ENCODE data around the gene RAB8B.
"Not testable (repeated sequence)": the region's sequence is repeated elsewhere in the genome, so short reads cannot be mapped to it uniquely, and the experiment has no call there.

RAB8B gene

GRCh38 chr15:63186065-63186464 is 3.3 kb upstream of the RAB8B start:
- DNase-seq = no peak

- DNase-seq = no peak
Observed at GRCh38 chr15:63187589-63188226, 1.7 kb upstream of the RAB8B start.

- no peak for DNase-seq
Observed at GRCh38 chr15:63188247-63188925, 1.0 kb upstream of the RAB8B start.

- no peak for DNase-seq
Observed at GRCh38 chr15:63189941-63190768, 749 bp downstream of the RAB8B start.

- no peak for DNase-seq
Observed at GRCh38 chr15:63190769-63191649, 1.6 kb downstream of the RAB8B start.

- no peak for DNase-seq
Observed at GRCh38 chr15:63191895-63192618, 2.7 kb downstream of the RAB8B start.

GRCh38 chr15:63192619-63193206 is 3.3 kb downstream of the RAB8B start:
- no peak for DNase-seq

- DNase-seq = no peak
Observed at GRCh38 chr15:63194302-63194701, 4.9 kb downstream of the RAB8B start.

- DNase-seq = no peak
Observed at GRCh38 chr15:63194880-63195568, 5.6 kb downstream of the RAB8B start.

GRCh38 chr15:63195569-63196015 is 6.2 kb downstream of the RAB8B start:
- no peak for DNase-seq

GRCh38 chr15:63196842-63197241 is 7.4 kb downstream of the RAB8B start:
- no peak for DNase-seq

GRCh38 chr15:63197626-63198025 is 8.2 kb downstream of the RAB8B start:
- no peak for DNase-seq

GRCh38 chr15:63198371-63199250 is 9.2 kb downstream of the RAB8B start:
- no peak for DNase-seq

GRCh38 chr15:63200464-63201249 is 11.3 kb downstream of the RAB8B start:
- no peak for DNase-seq

- DNase-seq = no peak
Observed at GRCh38 chr15:63202861-63203260, 13.5 kb downstream of the RAB8B start.

GRCh38 chr15:63203451-63204090 is 14.2 kb downstream of the RAB8B start:
- no peak for DNase-seq

GRCh38 chr15:63206079-63206478 is 16.7 kb downstream of the RAB8B start:
- no peak for DNase-seq

GRCh38 chr15:63208824-63209223 is 19.4 kb downstream of the RAB8B start:
- not testable (repeated sequence) for DNase-seq
